Cerebellar nuclear complex (tissue), 1 donor: ENCODE data around the gene DUSP23.
A peak's percentile ranks its signal among the peaks of the same experiment; 100 is the strongest.

Experiments
- DNase-seq, 2 experiments: peaks; one replicate each; lab custom pipeline; 2025; lab: John Stamatoyannopoulos, UW

The DUSP23 gene

GRCh38 chr1:159780583-159781582, at the start of gene DUSP23:
Gene DUSP23 (plus strand): TSS chr1:159780962. CDS start chr1:159781101, 139 bp downstream.
- peak; percentile 84 to 91 for DNase-seq

- no peak for DNase-seq
Measured at GRCh38 chr1:159737238-159737916, 43.4 kb upstream of the DUSP23 start.

- no peak for DNase-seq
Measured at GRCh38 chr1:159743651-159744410, 36.9 kb upstream of the DUSP23 start.

GRCh38 chr1:159746666-159747065, 34.1 kb upstream of the DUSP23 start:
- DNase-seq, result no peak

- DNase-seq, result no peak
Measured at GRCh38 chr1:159748370-159748769, 32.4 kb upstream of the DUSP23 start.

DNA sequence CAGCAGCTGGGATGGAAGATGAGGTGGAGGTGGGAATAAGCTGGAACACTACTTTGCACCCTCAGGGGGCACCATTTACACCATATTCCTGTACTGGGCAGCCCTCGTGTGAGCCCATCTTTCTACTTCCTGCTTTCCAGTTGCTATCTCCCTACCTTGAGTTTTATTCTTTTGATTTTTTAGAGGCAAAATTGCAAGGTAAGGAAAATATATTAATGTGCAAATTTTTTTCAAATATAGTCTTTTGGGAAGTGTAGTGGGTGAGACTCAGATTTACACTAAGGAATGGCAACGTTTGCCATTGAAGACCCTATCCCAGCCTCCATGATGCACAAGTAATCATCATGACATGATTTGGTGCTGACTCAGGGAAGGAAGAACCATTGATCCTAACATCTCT, 31.1 kb upstream of the DUSP23 start:
- no peak for DNase-seq

- DNase-seq, result no peak
Measured at GRCh38 chr1:159750621-159751020, 30.1 kb upstream of the DUSP23 start.

- no peak for DNase-seq
Measured at GRCh38 chr1:159751031-159751430, 29.7 kb upstream of the DUSP23 start.

- no peak for DNase-seq
Measured at GRCh38 chr1:159752135-159752580, 28.6 kb upstream of the DUSP23 start.

- DNase-seq, result no peak
Measured at GRCh38 chr1:159753386-159753785, 27.4 kb upstream of the DUSP23 start.

- DNase-seq, result no peak
Measured at GRCh38 chr1:159755451-159756007, 25.2 kb upstream of the DUSP23 start.

DNA sequence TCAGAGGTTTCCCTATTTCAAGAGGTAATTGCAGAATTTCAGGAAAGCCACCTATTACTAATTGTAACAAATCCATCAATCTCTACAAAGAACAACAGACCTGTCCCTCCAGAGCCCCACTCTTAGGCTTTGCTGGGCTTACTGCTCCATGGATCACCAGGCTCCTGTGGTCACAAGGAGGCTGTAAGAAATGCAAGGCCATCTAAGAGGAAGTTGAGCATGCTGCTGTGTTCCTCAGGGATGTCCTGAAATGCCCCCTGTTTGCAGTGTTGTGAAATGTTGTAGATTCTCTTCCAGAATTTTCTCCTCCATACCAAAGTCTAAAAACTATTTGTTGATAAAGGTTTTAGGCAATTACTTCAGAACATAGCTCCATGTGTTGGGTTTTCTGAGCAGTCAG, 24.4 kb upstream of the DUSP23 start:
- DNase-seq, result no peak

DNA sequence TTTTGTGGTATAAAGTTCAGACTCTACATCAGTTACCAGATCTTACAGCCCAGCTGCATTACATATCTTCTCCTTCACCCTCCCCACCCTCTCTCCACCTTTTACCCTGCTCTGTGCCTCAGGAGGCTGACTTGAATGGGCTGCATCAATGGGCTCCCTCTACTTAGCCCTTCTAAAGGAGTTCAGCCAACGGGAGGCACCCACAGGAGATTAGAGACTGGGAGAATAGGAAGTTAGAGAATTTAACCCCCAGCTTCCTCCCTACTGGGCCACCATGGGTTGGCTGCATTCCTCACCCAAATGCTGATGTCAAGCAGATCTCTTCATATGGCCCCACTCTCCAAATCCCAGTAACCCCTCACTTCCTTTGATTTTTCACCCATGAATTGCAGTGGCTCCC, 17.1 kb upstream of the DUSP23 start:
- DNase-seq, result no peak

- no peak for DNase-seq
Measured at GRCh38 chr1:159765806-159766205, 15.0 kb upstream of the DUSP23 start.

GRCh38 chr1:159771127-159771895, 9.5 kb upstream of the DUSP23 start:
- DNase-seq, result no peak

DNA sequence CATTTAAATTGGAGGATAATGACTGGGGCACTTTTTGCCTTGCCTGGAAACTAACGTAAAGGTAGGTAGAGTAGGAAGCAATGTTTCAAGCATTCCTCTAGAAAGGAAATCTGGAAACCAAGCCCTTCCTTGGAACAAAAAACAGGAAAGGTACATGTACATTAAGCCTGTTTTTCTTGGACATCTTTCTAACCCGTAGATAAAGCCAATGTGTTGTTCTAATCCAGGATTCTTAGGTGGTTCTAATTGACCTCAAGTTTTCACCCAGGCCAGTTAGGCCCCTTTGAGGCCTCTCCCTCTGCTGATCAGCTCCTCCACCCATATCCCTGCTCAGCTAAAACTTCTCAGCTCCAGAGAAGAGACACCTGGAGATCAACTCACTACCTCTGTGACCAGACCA, 6.3 kb upstream of the DUSP23 start:
- DNase-seq, result no peak

DNA sequence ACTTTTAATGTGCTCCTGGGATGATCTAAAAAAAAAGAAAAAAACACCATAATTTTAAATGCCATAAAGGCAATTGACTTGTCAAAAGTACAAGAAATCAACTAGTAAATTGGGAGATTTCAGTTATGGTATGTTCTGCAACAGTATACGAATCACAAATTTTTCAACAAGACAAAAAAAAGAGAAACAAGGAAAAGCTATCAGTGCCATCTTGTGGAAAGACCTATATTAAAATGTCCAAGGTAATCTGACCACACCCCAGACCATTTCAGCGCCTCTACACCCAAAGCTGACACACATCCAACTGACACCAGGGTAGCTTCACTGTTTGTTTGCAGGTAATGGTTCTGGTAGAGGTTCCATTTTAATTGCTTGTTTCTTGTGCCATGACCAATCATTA, 5.0 kb upstream of the DUSP23 start:
- DNase-seq, result no peak

- no peak for DNase-seq
Measured at GRCh38 chr1:159778266-159778665, 2.5 kb upstream of the DUSP23 start.

DNA sequence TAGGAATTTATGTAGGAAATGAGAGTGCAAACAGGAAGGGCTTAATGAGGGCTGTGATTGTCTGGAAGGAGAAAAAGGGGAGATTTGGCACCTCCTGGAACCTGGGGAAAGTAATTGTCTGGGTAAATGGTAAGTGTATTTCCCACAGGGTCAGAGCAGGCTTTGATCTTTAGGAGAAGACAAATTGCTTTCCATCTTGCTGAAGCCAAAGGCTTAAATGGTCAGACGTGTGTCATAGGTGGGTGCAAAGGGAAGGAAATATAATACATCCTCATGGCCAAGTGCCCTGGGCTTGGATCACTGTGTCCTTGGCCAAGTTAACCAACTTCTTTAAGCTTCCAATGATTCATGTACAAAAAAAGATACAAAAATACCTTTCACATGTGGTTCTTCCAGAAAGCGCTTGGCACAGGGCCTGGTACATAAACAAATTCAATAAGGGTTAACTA, 1.3 kb upstream of the DUSP23 start:
- DNase-seq, result no peak

GRCh38 chr1:159781992-159782391, 1.2 kb downstream of the DUSP23 start:
- DNase-seq, result no peak

- DNase-seq, result no peak
Measured at GRCh38 chr1:159783724-159784123, 3.0 kb downstream of the DUSP23 start.
